GM21723 (cell line): ENCODE results near the gene BMP4.

Experiments
- ATAC-seq: cut with Tn5 transposase; IDR thresholded peaks from one replicate; pipeline ENCODE4 v1.9.1; 2021; ENCODE audit warnings: mild to moderate bottlenecking, moderate library complexity; ENCODE audit not compliant: unreplicated experiment

The BMP4 gene

DNA sequence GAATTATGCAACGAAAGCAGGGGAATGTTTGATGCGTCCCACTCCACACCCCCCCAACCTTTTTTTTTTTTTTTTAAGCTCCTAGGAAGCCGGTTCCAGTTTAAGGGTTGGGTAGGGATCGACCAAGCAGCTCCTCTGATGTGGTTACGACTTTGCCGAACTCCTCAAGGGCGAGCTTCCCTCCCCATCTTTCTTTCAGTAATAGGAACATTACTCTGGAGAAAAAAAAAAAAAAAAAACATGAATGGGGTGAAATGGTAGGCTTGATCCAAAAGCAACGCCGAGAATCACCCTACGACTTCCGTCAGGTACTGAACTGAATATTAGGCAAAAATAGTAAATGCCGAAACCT, 9.6 kb downstream of the BMP4 start:
- no peak for ATAC-seq

GRCh38 chr14:53946404-53947093, 10.1 kb downstream of the BMP4 start:
- ATAC-seq, result no peak

DNA sequence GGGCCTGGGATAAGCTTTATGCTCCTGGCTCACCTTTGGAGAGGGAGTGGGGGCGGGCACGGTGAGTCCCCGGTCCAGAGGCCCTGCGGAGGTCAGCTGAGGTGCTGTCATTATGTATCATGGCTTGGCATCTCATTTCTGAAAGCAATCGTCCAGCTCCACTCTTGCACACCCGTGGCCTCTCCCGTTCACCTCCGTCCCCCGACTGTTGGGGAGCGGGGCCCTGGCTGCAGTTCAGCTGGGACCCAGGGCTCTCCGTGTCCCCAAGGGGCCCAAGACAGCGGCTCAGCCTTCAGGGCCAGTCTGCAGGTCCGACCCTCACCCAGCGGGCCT, 10.6 kb downstream of the BMP4 start:
- no peak for ATAC-seq

DNA sequence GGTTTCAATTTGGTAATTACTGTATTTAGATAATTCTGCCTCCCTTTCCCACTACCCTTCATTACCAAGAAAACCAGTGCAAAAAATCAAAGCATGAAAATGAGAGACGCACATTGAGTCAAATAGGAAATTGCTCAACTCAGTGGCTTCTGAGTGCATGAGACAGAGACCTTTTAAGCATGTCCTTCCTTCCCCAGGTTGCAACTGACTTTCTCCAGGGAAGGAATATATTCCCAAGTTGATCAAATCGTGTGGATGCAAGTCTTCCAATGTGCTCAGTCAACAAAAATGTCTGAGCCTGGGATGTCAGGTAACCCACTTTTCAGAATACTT, 12.9 kb downstream of the BMP4 start:
- no peak for ATAC-seq

DNA sequence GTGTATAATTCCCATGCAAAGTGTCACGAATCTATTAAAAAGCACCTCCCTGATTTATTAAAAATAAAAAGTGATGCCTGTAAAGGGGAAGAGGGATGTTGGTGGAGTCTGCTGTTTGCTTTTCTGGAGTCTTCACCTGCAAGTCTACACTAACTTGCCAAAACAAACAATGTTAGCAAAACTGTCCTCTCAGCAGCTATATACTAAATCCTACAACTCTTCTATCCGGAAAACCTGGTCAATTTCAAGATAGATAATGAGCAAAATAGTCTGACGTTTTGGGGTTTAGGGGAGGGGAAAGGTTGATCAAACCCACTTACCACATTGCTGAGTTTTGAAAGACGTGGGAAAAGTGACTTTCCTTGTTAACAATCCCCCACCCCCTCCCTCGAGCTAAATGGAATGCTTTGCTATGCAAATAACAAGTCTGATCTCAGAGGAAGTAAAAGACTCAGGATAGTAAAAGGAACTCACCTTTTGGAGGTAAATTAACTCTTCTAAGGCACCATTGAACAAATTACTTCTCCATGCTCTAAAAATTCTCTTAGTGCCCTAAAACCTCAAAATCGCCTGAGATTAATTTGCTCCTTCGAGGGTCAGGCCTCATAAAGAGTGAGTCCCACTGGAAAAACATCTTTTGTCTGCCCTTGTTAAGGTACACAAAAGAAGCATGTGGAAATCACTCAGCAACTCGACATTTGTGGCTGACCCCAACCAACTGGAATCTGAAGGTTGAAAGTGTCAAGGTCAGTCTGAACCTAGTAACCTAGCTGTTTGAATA, 13.5 kb downstream of the BMP4 start:
- no peak for ATAC-seq

GRCh38 chr14:53938136-53938837, 18.3 kb downstream of the BMP4 start:
- no peak for ATAC-seq

GRCh38 chr14:53934778-53935414, 21.7 kb downstream of the BMP4 start:
- ATAC-seq, result no peak

- no peak for ATAC-seq
Measured at GRCh38 chr14:53932966-53933365, 23.7 kb downstream of the BMP4 start.

DNA sequence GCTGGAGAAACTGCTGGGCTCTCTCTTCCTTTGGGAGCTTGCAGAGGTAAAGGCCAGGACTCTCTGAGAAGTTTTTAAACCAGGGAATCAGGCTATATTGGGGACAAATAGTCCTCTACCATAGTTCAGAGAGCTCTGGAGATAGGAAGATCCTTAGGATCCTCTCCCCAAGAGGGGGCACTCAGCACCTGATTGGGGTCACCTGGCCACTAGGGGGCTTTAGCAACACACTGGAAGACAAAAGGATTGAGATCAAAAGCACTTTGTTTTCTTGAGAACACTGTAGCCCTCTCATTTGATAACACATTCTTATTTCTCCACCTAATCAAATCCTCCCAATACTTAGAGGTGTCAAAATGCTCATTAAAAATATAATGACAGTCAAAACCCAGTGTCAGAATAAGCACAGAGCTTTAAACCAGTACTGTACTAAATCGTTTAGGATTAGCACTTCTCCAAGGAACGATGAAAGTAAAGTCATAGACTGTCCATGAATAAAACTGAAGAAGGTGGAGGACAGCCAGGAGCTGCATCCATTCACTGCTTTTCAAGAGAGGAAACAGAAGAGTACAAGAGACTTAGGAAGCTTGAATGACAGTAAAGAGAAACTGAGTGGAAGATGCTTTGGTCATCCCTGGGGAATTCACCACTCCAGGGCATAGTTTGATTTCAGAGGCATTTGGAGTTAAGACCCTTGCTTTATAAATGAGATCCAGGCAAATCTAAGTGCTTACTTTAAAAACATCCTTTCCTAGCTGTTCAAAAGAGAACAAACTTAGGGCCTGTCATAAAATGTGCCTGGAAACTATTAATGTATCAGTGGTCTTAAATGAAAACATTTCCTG, 26.5 kb downstream of the BMP4 start:
- ATAC-seq, result no peak

DNA sequence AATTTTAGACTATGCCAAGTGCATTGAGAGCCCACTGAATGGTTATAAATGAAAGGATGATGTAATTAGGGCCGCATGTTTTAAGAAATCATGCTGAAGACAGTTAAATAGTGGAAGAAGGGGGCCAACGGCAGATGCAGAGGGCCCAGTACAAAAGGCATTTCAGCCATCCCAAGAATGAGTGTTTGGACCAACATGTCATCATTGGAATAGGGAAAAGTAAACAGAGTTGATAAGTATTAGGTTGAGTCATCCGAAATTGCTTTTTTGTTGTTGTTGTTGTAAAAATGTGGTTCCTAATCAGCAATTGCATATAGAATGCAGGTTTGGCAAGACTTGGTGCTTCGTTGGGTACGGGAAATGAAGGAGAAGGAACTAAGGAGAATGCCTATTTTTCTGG, 29.5 kb downstream of the BMP4 start:
- ATAC-seq, result no peak

- no peak for ATAC-seq
Measured at GRCh38 chr14:53925201-53925766, 31.3 kb downstream of the BMP4 start.

- no peak for ATAC-seq
Measured at GRCh38 chr14:53924753-53925152, 31.9 kb downstream of the BMP4 start.

DNA sequence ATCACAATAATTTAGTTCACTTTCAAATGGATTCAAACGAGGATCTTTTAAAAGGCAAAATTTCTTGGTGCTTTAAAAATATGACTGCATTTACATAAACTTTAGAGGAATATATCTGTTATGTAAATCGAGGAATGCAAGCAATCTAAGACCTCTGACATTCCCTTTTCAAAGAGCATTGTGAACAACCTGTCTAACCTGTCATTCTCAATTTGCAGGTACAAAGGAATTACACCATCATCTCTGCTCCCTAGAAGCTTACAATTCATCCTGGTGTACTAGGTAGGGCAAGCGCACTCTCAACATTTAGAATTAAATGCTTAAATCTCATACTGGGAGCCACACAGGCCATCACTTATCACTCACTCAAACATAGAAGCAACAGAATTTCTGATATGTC, 35.6 kb downstream of the BMP4 start:
- no peak for ATAC-seq

GRCh38 chr14:53916239-53916638, 40.4 kb downstream of the BMP4 start:
- no peak for ATAC-seq

DNA sequence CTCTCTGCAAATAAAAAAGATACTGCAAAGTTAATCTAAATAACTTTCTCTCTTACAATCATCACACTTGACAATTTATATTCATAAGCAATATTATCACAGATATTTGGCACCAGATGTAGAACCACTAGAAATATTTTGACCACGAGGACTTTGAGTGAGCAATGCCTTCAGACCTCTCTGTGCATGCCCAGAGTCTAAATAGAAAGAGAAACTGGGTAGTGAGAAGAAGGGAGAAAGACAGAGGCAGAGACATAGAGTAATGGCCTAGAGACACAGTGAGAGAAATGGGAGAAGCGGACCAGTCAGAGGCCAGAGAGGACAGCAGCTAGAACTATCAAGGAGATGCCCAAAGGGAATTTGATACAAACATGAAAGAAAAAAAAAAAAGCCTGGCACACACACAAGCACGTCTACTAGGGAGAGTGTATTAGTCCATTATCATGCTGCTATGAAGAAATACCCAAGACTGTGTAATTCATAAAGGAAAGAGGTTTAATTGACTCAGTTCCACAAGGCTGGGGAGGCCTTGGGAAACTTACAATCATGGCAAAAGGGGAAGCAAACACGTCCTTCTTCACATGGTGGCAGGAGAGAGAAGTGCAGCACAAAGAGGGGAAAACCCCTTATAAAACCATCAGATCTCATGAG, 41.1 kb downstream of the BMP4 start:
- no peak for ATAC-seq

DNA sequence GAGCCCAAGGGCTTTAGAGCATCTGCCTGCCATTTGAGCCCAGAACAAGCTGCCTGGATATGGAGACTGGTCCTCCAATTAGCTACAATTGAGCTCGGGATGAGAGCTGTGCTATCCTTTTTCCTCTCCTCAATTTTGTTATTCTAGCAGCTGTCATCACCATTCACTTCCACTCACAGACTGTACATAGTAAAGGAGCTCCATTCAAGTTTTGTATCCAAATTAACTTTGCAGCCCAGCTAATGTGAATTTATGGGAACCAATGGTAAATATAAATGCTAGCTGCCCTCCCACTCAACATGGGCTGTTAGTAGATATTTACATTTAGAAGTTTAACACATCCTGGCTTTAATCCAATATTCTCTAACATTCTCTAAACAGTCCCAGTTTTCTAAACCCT, 44.6 kb downstream of the BMP4 start:
- ATAC-seq, result no peak

DNA sequence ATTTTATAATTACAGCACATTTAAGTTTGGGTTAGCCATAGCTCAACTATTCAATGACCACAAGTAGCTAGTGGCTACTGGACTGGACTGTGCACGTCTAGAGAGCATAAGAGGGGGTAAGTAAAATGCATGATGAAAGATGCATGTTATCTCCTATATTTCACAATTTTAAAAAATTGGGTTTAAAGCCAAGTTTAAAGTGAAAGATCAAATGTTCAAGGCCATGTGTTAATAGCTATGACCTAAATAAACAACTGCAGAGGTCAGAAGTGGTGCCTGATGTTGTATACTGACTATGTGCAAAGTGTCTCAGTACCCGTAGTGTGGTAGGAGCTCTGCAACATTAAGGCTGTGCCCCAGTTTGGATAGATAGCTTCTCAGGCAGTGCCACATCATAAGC, 48.2 kb downstream of the BMP4 start:
- no peak for ATAC-seq

DNA sequence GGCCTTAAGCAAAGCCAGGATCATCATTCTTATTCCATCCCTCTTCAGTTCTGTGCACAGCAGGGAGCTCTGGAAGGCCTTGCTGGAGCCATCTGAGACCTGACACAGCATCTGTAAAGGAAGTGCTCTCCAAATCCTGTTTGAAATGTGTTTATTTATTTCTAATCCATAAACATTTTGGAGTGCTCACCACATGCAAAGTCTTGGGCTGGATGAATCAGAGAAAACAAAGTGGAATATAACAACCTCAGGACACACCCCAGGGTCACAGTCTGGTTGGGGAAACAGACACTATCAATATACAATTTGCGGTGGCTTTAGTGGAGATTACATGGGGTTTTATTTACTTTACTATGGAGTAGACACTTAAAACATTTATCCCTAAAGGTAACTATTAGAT, 54.3 kb downstream of the BMP4 start:
- ATAC-seq, result no peak

GRCh38 chr14:53900499-53900898, 56.1 kb downstream of the BMP4 start:
- ATAC-seq, result no peak
